Renal cortex interstitium (tissue), 11 donors: ENCODE measurements around the gene PDILT. TPM values are rescaled to one million over a fixed set of nuclear protein-coding genes. Genes with fewer than 3 reads are reported as not detected.

Source experiments
- DNase-seq, 11 donors: peaks; one replicate each; pipeline ENCODE4 v3.0.0-alpha.2; 2013; ENCODE audit warnings: low read depth in 9 of 11, low spot score in 4 of 11; ENCODE audit errors: extremely low read depth in 1 of 11
- polyA plus RNA-seq, 3 donors: library from polyadenylated mRNA; unstranded; fragments of 120-200 nt; gene quantifications; one replicate each; pipeline ENCODE4 v1.2.1, GENCODE V29; 2013; ENCODE audit not compliant: insufficient read length in 3 of 3

The PDILT gene
- polyA plus RNA-seq, 3 donors: 0.11 TPM; not detected in 2

GRCh38 chr16:20410121-20410723 lies 5.7 kb upstream of the PDILT start:
- DNase-seq: no peak

GRCh38 chr16:20409398-20410120 lies 5.0 kb upstream of the PDILT start, which contains the start of gene ACSM5:
Gene ACSM5, plus strand, starts transcription at chr16:20409534. Its CDS starts 1,951 bp downstream, at chr16:20411485.
- no peak for DNase-seq

GRCh38 chr16:20402651-20403050 lies 1.9 kb downstream of the PDILT start:
- DNase-seq: no peak

GRCh38 chr16:20401475-20402016 lies 3.0 kb downstream of the PDILT start:
- no peak for DNase-seq

- DNase-seq: no peak
Observed at GRCh38 chr16:20401066-20401465, 3.5 kb downstream of the PDILT start.

GRCh38 chr16:20399185-20399584 lies 5.4 kb downstream of the PDILT start:
- no peak for DNase-seq

- no peak for DNase-seq
Observed at GRCh38 chr16:20398603-20399002, 5.9 kb downstream of the PDILT start.

GRCh38 chr16:20397468-20398074 lies 7.0 kb downstream of the PDILT start:
- DNase-seq: no peak

GRCh38 chr16:20396846-20397467 lies 7.6 kb downstream of the PDILT start:
- no peak for DNase-seq

- DNase-seq: no peak
Observed at GRCh38 chr16:20395946-20396345, 8.6 kb downstream of the PDILT start.

- no peak for DNase-seq
Observed at GRCh38 chr16:20393801-20394577, 10.5 kb downstream of the PDILT start.

- DNase-seq: no peak
Observed at GRCh38 chr16:20391045-20391444, 13.5 kb downstream of the PDILT start.

GRCh38 chr16:20388854-20389253 lies 15.7 kb downstream of the PDILT start:
- DNase-seq: no peak

- DNase-seq: no peak
Observed at GRCh38 chr16:20387978-20388377, 16.6 kb downstream of the PDILT start.

- DNase-seq: peak in 6 of 11 donors; percentile 22 to 51 (median 41)
Observed at GRCh38 chr16:20385844-20386832, 18.4 kb downstream of the PDILT start.

- DNase-seq: peak; percentile 20 to 70 (median 51)
Observed at GRCh38 chr16:20383106-20384029, 21.2 kb downstream of the PDILT start.
